Gastroesophageal sphincter (tissue), 4 donors: ENCODE data around the gene GGT1. TPM values are rescaled to one million over a fixed set of nuclear protein-coding genes. Genes with fewer than 3 reads are reported as not detected.
A peak's percentile ranks its signal among the peaks of the same experiment; 100 is the strongest.
"Not testable (repeated sequence)": the region's sequence is repeated elsewhere in the genome, so short reads cannot be mapped to it uniquely, and the experiment has no call there.

Experiments
- ATAC-seq: fragments of 150-250 bp; one replicate; pipeline ENCODE4 v1.9.1; 2016; ENCODE audit warnings: mild to moderate bottlenecking, moderate library complexity
- H3K27ac ChIP-seq, 4 donors: fragments of 200-600 bp; sonication (generic) in 3 of 4; 1 replicate in 3 of 4; 2 replicates in 1 of 4; pipeline ENCODE4 v1.5.1; 2016 to 2019
- H3K27me3 ChIP-seq: fragments of 200-600 bp; sonication (generic); one replicate; pipeline ENCODE4 v1.5.1; 2019
- H3K36me3 ChIP-seq, 2 donors: fragments of 200-600 bp; sonication (generic); one replicate each; pipeline ENCODE4 v1.5.1; 2019; ENCODE audit warnings: control low read depth in 1 of 2
- H3K4me1 ChIP-seq, 3 donors: fragments of 200-600 bp; sonication (generic); 1 replicate in 2 of 3; 2 replicates in 1 of 3; pipeline ENCODE4 v1.5.1; 2016 to 2019; ENCODE audit warnings: control low read depth in 2 of 3
- H3K4me3 ChIP-seq, 2 donors: fragments of 200-600 bp; sonication (generic); one replicate each; pipeline ENCODE4 v1.5.1; 2019; ENCODE audit warnings: mild to moderate bottlenecking in 1 of 2, moderate library complexity in 1 of 2
- H3K9me3 ChIP-seq, 3 donors: fragments of 200-600 bp; sonication (generic); one replicate each; pipeline ENCODE4 v1.5.1; 2017 to 2019; ENCODE audit warnings: control low read depth in 2 of 3
- CTCF ChIP-seq, 4 experiments: fragments of 200-600 bp in 2 of 4; fragments of 450-650 bp in 2 of 4; sonication (generic) in 1 of 4; IDR thresholded peaks; one replicate each; pipeline ENCODE4 v1.5.1; 2017 to 2019; ENCODE audit warnings: antibody characterized with exemption in 4 of 4, mild to moderate bottlenecking in 2 of 4, moderate library complexity in 2 of 4
- EP300 ChIP-seq: sonication (generic); formaldehyde crosslinking; IDR thresholded peaks from one replicate; pipeline ENCODE4 v1.6.1; 2017; ENCODE audit warnings: antibody characterized with exemption, mild to moderate bottlenecking
- POLR2A ChIP-seq, 2 donors: fragments of 450-650 bp; IDR thresholded peaks; one replicate each; pipeline ENCODE4 v1.6.1; 2017; ENCODE audit warnings: antibody characterized with exemption in 2 of 2, mild to moderate bottlenecking in 2 of 2, moderate library complexity in 1 of 2
- POLR2AphosphoS5 ChIP-seq: sonication (generic); formaldehyde crosslinking; IDR thresholded peaks from one replicate; pipeline ENCODE4 v1.6.1; 2017; ENCODE audit warnings: antibody characterized with exemption
- WGBS, 2 donors: methylation state at CpG; one replicate each; pipeline ENCODE4 v1.1.5; 2018; ENCODE audit warnings: low coverage in 1 of 2; 5-methylcytosine and 5-hydroxymethylcytosine counted together
- total RNA-seq, 4 donors: library from RNA; depleted of rRNA; stranded (reverse); fragments of >200 nt; gene quantifications; one replicate each; pipeline ENCODE4 v1.1.0, GENCODE V29; 2016

GGT1 gene
- total RNA-seq, 4 donors from 2014 or later, result 0.47 to 5.0 (median 3.7) TPM

- no peaks in the 10 kb centered on the region for H3K27me3 ChIP-seq
- H3K4me1 ChIP-seq, result peaks cover 0 to 23% (median 0%) of the 10 kb centered on the region in 3 donors
- H3K4me3 ChIP-seq, result no peak overlapping the region
- ATAC-seq, result no peak
- no peaks in the 10 kb centered on the region for H3K36me3 ChIP-seq
- no peaks in the 10 kb centered on the region for H3K9me3 ChIP-seq
- no peak overlapping the region for H3K27ac ChIP-seq
- WGBS, 2 donors, result 80 to 94% methylated on average over 1 to 6 of the region's 12 CpGs
- TF ChIP-seq POLR2AphosphoS5 (no peak), EP300 (no peak), POLR2A (IDR thresholded peaks at IDR 0.05) (no peak), CTCF (IDR thresholded peaks at IDR 0.05) (no peak)
Observed at GRCh38 chr22:24601217-24602104, 1.5 kb upstream of the GGT1 start.

GRCh38 chr22:24602105-24602749 is 766 bp upstream of the GGT1 start:
- not testable (repeated sequence) for H3K4me3 ChIP-seq, ATAC-seq, H3K27ac ChIP-seq, H3K9me3 ChIP-seq, H3K27me3 ChIP-seq, H3K36me3 ChIP-seq
- WGBS, 2 donors, result no CpG with 5 or more reads among the region's 11 CpGs
- H3K4me1 ChIP-seq, result peaks cover 0 to 23% (median 0%) of the 10 kb centered on the region in 3 donors

GRCh38 chr22:24603770-24604629 is 1.0 kb downstream of the GGT1 start:
- Histone ChIP-seq H3K4me1 (peaks cover 0 to 23% (median 0%) of the 10 kb centered on the region in 3 donors), H3K27ac (peak overlapping the region in 1 of 4 donors; percentile 6), H3K4me3 (peak overlapping the region in 1 of 2 donors; percentile 18)
- not testable (repeated sequence) for H3K27me3 ChIP-seq, ATAC-seq, H3K36me3 ChIP-seq, H3K9me3 ChIP-seq
- WGBS, 2 donors, result 16 to 20% methylated on average over 1 to 7 of the region's 18 CpGs

- not testable (repeated sequence) for H3K27ac ChIP-seq, H3K27me3 ChIP-seq, H3K4me3 ChIP-seq, H3K9me3 ChIP-seq, H3K36me3 ChIP-seq
- peak; percentile 22 for ATAC-seq
- WGBS, 2 donors, result 100% methylated on average over 1 of the region's 2 CpGs; no CpG with 5 or more reads in 1 of the 2 donors
- H3K4me1 ChIP-seq, result peaks cover 0 to 21% (median 0%) of the 10 kb centered on the region in 3 donors
Observed at GRCh38 chr22:24606340-24606739, 3.3 kb downstream of the GGT1 start.

GRCh38 chr22:24607429-24607983 is 4.5 kb downstream of the GGT1 start:
- peaks cover 0 to 16% (median 0%) of the 10 kb centered on the region in 3 donors for H3K4me1 ChIP-seq
- not testable (repeated sequence) for H3K4me3 ChIP-seq, H3K36me3 ChIP-seq, ATAC-seq, H3K27ac ChIP-seq, H3K9me3 ChIP-seq, H3K27me3 ChIP-seq
- 100% methylated on average over 1 of the region's 18 CpGs; no CpG with 5 or more reads in 1 of the 2 donors for WGBS, 2 donors

- peaks cover 0 to 11% (median 0%) of the 10 kb centered on the region in 3 donors for H3K4me1 ChIP-seq
- H3K4me3 ChIP-seq, H3K36me3 ChIP-seq, H3K27me3 ChIP-seq, H3K27ac ChIP-seq, H3K9me3 ChIP-seq, ATAC-seq: not testable (repeated sequence)
- WGBS, 2 donors, result 40 to 67% methylated on average over 1 of the region's 6 CpGs
Observed at GRCh38 chr22:24608327-24608726, 5.3 kb downstream of the GGT1 start.

- not testable (repeated sequence) for H3K36me3 ChIP-seq, H3K4me3 ChIP-seq, H3K27me3 ChIP-seq, H3K9me3 ChIP-seq, ATAC-seq, H3K4me1 ChIP-seq, H3K27ac ChIP-seq
- no CpG with 5 or more reads among the region's 3 CpGs for WGBS, 2 donors
Observed at GRCh38 chr22:24609888-24610287, 6.9 kb downstream of the GGT1 start.

GRCh38 chr22:24614794-24615193 is 11.8 kb downstream of the GGT1 start:
- H3K9me3 ChIP-seq, H3K36me3 ChIP-seq, H3K4me3 ChIP-seq, H3K27ac ChIP-seq, H3K27me3 ChIP-seq, H3K4me1 ChIP-seq, ATAC-seq: not testable (repeated sequence)
- WGBS, 2 donors, result 100% methylated on average over 2 of the region's 15 CpGs; no CpG with 5 or more reads in 1 of the 2 donors

- ATAC-seq, H3K27me3 ChIP-seq, H3K4me1 ChIP-seq, H3K27ac ChIP-seq, H3K36me3 ChIP-seq, H3K4me3 ChIP-seq, H3K9me3 ChIP-seq: not testable (repeated sequence)
- WGBS, 2 donors, result no CpG with 5 or more reads among the region's 5 CpGs
Observed at GRCh38 chr22:24621244-24621643, 18.3 kb downstream of the GGT1 start.

- not testable (repeated sequence) for H3K27me3 ChIP-seq, ATAC-seq, H3K27ac ChIP-seq, H3K9me3 ChIP-seq, H3K36me3 ChIP-seq, H3K4me3 ChIP-seq, H3K4me1 ChIP-seq
- WGBS, 2 donors, result 76% methylated on average over 2 of the region's 2 CpGs; no CpG with 5 or more reads in 1 of the 2 donors
Observed at GRCh38 chr22:24622596-24622995, 19.6 kb downstream of the GGT1 start.

GRCh38 chr22:24627911-24628310 is 24.9 kb downstream of the GGT1 start:
- not testable (repeated sequence) for H3K9me3 ChIP-seq, H3K4me3 ChIP-seq, H3K27ac ChIP-seq, H3K36me3 ChIP-seq, H3K27me3 ChIP-seq, ATAC-seq
- 100% methylated on average over 1 of the region's 16 CpGs; no CpG with 5 or more reads in 1 of the 2 donors for WGBS, 2 donors
- peaks cover 0 to 12% (median 0%) of the 10 kb centered on the region in 3 donors for H3K4me1 ChIP-seq
